Effector CD8-positive, alpha-beta T cell (primary cell): ENCODE measurements around the gene FAM118A.
A peak's percentile ranks its signal among the peaks of the same experiment; 100 is the strongest.
"Not testable (repeated sequence)": the region's sequence is repeated elsewhere in the genome, so short reads cannot be mapped to it uniquely, and the experiment has no call there.

ENCODE experiments used
- DNase-seq: peaks from one replicate; lab custom pipeline; 2025; lab: John Stamatoyannopoulos, UW
- total RNA-seq, 4 experiments: gene quantifications; one replicate each; lab custom pipeline; 2026; lab: John Stamatoyannopoulos, UW

FAM118A gene
- 52.8 to 385 (median 108) reads per million in 4 experiments for total RNA-seq

DNA sequence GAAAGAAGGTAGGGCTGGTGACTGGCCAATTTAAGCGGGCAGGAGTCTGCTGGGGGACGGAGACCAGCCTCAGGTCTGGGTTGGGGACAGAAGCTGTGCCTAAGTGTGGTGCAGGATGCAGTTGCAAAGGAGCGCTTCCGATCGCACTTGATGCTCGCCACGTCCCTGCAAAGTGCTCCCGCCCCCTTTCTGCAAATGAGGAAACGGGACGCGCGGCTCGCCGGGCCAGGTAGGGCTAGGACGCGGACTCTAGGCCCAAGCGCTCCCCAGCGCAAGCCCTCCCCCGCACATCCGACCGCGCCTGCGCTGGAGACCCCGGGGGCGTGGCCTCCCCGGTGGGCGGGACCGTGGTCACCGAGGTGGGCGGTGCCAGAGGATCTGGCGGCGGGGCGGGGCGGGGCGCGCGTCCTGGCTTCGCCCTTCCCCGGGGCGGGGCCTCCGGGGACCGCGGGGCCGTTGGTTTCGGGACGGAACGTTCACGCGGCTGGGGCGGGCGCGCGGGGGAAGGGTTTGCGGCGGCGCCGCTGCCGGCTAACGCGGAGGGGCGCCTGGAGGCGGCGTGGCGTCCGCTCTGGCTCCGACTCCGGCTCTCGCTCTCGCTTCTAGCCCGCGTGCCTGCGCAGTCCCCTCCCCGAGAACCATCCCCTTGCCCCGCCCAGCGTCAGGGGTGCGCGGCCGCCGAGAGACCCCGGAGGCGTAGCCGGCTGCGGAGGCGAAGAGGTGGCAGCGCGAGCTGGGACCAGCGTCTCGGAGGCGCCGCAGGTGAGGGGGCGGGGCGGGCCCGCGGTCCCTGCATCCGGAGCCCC lies at the start of gene FAM118A:
Gene FAM118A, plus strand, starts transcription at position 513 of the 806 bp plus-strand sequence. CDS start 12,446 bp downstream, outside the sequence.
- DNase-seq, result peak; percentile 97

DNA sequence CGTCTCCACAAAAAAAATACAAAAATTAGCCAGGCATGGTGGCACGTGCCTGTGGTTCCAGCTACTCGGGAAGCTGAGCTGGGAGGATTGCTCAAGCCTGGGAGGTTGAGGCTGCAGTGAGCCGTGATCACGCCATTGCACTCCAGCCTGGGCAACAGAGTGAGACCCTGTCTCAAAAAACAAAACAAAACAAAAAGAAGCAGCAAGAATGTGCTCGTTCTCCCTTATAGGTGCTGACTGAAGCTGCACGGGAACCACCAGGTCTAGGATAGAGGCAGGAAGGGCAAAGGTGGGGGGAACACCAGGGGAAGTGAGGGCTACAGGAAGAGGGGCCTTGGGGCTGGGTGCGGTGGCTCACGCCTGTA lies 49.4 kb upstream of the FAM118A start:
- not testable (repeated sequence) for DNase-seq

DNA sequence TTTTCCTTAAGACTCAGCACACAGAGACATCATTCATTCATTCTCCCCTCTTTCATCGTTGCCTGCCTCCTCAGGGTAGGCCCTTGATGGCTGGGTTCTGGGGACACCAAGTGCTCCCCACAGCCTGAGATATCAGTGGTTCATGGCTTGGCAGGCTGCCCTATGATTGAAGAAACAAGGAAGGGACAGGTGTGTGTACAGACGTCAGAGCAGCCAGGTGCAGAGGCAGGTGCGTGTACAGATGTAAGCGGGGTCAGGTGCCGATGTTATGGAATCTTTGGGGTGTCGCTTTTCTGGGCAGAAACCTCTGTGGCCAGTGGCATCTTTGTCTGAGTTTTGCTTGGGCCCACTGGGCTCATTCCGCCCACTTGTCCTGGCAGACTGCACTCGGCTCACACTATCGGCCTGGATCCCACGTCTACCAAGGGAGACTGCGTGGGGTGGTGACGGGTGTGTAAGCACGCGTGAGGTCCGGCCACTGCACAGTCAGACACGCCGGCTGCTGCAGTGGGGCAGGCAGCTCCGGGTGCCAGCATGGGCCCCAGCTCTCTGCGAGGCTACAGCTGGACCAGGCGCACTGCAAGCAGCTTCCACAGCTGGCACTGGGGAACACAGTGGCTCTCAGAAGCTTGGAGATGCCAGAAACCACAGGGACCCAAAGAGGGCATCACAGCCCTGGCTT lies 48.2 kb upstream of the FAM118A start:
- DNase-seq, result no peak

DNA sequence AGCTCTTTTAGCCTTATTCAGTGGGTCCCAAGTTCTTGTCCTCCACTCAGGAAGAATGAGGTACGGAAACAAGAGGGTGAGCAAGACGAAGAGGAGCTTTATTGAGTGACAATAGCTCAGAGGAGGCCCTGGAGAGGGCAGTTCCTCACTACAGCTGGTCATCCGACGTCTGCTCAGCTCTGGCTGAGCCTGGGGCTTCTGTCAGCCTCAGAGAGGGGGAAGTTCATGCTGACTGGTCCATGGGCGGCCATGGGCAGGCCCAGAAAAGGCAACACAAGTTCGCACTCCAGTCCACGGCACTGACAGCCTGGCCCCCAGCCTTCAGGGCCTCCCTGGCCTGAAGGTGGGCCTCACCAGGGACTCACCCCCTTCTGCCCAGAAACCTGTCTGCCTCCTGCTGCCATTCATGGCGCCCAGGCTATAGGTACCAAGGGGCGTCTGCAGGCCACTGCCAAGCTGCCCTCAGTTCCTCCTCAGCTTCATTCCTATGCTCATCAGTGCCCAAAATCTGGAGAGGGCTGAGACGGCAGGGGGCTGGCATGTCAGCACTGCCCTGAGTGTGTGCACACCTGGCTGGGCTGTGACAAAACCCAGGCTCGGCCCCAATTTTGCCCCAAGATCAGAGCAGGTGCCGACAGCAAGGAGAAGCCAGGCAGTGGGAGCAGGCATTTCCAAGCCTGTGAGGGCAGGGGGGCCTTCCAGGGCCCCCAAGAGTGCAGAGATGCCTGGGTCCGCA lies 47.4 kb upstream of the FAM118A start:
- DNase-seq, result no peak

- no peak for DNase-seq
Measured at GRCh38 chr22:45262931-45263462, 46.7 kb upstream of the FAM118A start.

GRCh38 chr22:45263463-45264269 lies 46.1 kb upstream of the FAM118A start:
- no peak for DNase-seq

DNA sequence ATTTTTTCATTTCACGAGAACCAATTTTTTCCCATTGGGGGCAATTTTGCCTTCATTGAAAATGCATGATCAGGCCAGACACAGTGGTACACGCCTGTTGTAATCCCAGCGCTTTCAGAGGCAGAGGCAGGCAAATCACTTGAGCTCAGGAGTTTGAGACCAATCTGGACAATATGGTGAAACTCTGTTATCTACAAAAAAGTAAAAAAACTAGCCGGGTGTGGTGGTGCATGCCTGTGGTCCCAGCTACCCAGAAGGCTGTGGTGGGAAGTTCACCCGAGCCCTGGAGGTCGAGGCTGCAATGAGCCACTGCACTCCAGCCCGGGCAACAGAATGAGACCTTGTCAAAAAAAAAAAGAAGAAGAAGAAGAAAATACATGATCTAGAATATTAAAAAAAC lies 44.2 kb upstream of the FAM118A start:
- no peak for DNase-seq

DNA sequence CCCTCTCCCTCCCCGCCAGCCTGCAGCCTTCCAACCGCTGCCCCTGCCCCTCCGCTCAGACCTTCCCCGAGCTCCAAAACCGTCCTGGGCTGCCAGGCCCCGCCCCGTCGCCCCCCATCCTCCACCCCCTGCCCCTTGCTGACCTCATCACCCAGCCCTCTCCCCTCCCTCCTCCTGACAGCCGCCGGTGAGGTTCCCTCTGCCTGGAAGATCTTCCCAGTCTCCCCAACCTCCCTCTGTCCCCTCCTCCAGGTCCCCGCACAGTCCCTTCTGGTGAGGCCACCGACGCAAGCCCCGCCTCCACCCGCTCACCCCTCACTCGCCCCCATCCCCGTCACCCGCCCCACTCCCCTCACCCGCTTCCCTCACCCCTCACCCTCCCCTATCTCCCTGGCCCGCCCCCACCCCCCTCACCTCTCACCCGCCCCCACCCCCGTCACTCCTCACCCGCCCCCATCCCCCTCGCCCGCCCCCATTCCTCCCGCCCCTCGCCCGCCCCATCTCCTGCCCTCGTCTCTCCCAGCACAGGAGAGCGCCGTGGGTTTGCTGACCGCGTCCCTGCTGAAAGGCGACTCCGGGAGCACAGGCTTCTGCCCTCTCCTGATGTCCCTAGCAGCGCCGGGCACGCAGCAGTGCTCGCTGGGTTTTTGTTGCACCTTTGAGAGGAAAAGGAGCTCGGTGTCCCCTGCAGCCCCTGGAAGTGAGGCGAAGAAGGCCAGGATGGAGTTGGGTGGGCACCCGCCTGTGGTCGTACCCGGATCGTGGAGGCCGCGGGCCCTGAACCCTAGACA lies 41.4 kb upstream of the FAM118A start:
- DNase-seq, result no peak

GRCh38 chr22:45268958-45269844 lies 40.5 kb upstream of the FAM118A start:
- DNase-seq, result peak; percentile 90

DNA sequence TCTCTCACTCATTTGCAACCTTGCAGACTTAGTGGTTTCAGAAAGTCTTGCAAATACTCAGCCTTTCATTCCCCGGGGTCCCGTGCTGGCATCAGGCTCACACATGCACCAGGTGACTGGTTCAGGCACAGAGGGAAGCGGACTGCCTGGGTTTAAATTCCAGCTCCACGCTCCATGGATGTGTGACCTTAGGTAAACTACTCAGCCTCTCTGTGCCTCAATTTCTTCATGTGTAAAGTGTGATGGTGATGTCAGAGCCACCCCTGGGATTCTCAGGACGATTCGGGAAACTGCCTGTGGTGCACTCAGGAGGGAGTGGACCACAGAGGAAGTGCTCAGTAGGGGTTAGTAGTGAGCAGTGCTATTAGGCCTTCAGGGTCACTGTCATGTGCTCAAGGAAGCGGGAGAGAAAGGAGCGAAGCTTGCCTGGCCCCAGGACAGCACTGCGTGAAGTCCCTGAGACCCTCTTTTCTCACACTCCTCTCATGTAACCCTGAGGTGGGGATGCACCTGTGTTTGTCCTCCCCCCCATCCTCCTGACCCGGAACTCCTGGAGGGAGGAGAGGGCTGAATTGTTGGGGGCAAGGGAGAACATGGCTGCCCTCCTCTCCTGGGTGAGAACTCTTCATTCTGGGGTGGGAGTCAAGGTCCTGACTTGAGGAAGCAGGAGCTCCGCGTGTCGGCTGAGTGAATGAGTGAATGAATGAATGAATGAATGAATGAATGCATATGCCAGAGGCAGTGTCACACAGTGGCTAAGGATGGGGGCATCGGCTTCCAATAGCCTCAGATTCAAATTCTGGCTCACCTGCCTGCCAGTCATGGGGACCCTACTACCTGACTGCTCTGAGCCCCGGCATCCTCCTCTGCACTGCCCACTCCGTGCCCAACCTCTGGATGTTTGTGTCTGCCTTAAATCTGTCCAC lies 39.4 kb upstream of the FAM118A start:
- DNase-seq, result no peak

GRCh38 chr22:45271667-45272201 lies 38.0 kb upstream of the FAM118A start:
- DNase-seq, result no peak

- DNase-seq, result no peak
Measured at GRCh38 chr22:45272498-45272897, 37.2 kb upstream of the FAM118A start.

DNA sequence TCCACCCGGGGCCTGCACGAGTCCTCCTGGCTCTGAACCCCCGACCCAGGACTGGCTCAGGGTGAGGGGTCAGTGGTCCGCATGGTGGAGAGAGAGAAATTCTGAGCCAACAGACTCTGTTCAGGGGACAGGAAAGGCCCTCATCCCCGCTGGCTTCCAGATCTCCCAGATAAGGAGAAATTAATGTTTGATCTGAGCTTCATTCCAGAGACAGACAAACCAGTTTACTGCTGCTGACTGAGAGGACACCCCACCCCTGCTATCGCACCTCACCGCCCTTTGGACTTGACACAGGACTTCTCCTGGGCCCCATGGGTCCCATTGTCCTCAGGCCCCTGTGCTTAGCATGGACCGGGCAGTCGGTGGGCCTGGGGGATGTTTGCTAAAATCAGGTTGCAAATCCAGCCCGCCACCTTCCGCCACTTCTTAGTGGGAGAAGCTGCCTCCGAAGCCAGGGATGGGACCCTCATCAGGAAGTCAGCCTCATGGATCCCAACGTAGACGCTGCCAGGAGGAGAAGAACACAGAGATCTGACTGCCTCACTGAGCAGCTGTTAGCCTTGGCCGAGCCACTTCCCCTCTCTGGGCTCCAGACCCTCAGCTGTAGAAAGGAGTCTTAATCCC lies 36.2 kb upstream of the FAM118A start:
- no peak for DNase-seq

- DNase-seq, result no peak
Measured at GRCh38 chr22:45276507-45277105, 33.1 kb upstream of the FAM118A start.

DNA sequence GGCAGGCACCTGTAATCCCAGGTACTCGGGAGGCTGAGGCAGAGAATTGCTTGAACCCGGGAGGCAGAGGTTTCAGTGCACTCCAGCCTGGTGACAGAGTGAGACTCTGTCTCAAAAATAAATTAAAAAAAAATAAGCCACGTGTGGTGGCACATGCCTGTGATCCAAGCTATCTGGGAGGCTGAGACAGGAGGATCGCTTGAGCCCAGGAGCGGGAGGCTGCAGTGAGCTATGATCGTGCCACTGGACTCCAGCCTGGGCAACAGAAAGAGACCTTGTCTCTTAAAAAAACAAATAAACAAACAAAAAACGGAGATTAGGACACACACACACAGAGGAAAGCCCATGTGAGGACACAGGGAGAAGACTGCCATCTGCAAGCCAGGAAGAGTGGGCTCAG lies 32.0 kb upstream of the FAM118A start:
- not testable (repeated sequence) for DNase-seq

DNA sequence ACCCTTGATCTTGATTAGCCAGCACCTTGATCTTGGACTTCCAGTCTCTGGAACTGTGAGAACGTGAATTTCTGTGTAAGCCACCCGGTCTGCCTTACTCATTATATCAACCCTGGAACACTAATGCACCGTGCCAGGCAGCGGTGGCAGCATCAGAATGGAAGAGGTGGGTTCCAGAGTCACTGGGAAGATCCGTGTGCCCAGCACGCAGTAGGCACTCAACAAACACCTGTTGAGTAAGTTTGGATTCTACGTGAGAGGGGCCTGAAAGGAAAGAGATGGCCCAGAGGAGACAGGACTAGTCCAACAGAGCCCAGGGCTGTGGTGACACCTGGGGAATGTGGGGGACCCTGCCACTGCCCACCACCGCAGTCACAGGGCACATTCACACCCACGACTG lies 31.6 kb upstream of the FAM118A start:
- no peak for DNase-seq

- DNase-seq, result no peak
Measured at GRCh38 chr22:45280587-45280980, 29.1 kb upstream of the FAM118A start.
